WI38 (cell line): ENCODE measurements around the gene PLCB2.
A peak's percentile ranks its signal among the peaks of the same experiment; 100 is the strongest.

ENCODE experiments used
- H3K4me3 ChIP-seq: 2 replicates; pipeline ENCODE4 v1.5.1; 2011; ENCODE audit warnings: low read depth, mild to moderate bottlenecking, control low read depth, low read length
- CTCF ChIP-seq: IDR thresholded peaks from 2 replicates; pipeline ENCODE4 v1.5.1; 2012; ENCODE audit warnings: low read depth, mild to moderate bottlenecking, control low read depth, low read length

The PLCB2 gene

GRCh38 chr15:40349163-40349562 lies 41.4 kb upstream of the PLCB2 start:
- no peak for TF ChIP-seq CTCF

GRCh38 chr15:40348474-40348870 lies 40.7 kb upstream of the PLCB2 start:
- no peak for TF ChIP-seq CTCF
- no peak overlapping the region for H3K4me3 ChIP-seq

More at GRCh38 chr15:40349163-40349562, 41.4 kb upstream of the PLCB2 start:
- no peak overlapping the region for H3K4me3 ChIP-seq

- no peak for TF ChIP-seq CTCF
- H3K4me3 ChIP-seq, result no peak overlapping the region
Measured at GRCh38 chr15:40347559-40348473, 40.1 kb upstream of the PLCB2 start.

GRCh38 chr15:40346579-40347558 lies 39.1 kb upstream of the PLCB2 start:
- no peak overlapping the region for H3K4me3 ChIP-seq
- TF ChIP-seq CTCF, result no peak

GRCh38 chr15:40345867-40346578 lies 38.3 kb upstream of the PLCB2 start:
- no peak overlapping the region for H3K4me3 ChIP-seq
- 0 out of 2 replicates have a peak, but pooled peaks have one; percentile 6 for TF ChIP-seq CTCF

- TF ChIP-seq CTCF, result no peak
- H3K4me3 ChIP-seq, result no peak overlapping the region
Measured at GRCh38 chr15:40345225-40345866, 37.6 kb upstream of the PLCB2 start.
